Fibroblast of mammary gland (primary cell): ENCODE results near the gene NUP210L.
"Not testable (repeated sequence)": the region's sequence is repeated elsewhere in the genome, so short reads cannot be mapped to it uniquely, and the experiment has no call there.

Experiments
- DNase-seq: peaks from one replicate; pipeline ENCODE4 v3.0.0-alpha.2; 2010; ENCODE audit warnings: low read depth
- H3K4me3 ChIP-seq: 2 replicates; pipeline ENCODE4 v1.5.1; 2011; ENCODE audit warnings: low read depth, mild to moderate bottlenecking, low read length, moderate library complexity; ENCODE audit not compliant: control insufficient read depth
- CTCF ChIP-seq: conservative IDR thresholded peaks from 2 replicates; pipeline ENCODE4 v1.5.1; 2011; ENCODE audit warnings: low read depth, low read length, inconsistent platforms; ENCODE audit not compliant: control insufficient read depth, insufficient read depth

NUP210L gene

DNA sequence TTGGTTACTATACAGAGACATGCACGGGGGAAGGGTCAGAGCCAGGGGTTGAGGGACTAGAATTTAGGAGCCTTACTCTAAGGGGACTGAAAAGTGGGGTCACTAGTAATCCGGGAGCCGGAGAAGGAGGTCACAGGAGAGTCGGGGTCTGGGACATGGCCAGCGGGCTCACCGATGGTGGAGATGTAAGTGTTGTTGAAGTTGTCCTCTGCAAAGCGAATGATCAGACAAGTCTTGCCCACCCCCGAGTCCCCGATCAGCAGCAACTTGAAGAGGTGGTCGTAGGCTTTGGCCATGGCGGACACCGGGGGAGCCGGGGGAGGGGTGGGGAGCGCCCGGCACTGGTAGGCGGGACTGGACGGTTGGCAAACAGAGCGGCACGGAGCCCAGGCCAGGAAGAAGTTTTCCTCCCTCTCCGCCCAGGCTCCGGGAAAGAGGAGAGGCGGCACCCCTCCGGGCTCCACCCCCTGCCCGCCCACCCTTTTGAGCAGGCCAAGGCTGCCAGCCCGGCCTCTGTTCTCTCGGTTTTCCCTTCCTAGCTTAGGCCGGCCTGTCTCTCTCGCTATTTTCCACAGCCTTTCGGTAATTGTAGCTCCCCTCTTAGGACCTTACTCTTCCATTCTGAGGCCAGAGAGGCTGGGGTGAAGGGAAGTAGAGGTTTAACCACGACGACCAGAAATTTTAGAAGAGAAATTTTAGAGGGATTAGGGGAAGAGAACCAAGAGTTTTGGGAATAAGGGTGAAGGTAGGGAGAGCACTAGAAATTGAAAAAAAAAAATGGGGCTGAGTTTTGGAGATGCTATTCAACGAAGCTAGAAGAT is 168.7 kb downstream of the NUP210L start, which contains the start of gene RAB13:
TSS of gene RAB13 (minus strand) at position 399 of the 821 bp plus-strand sequence. CDS start at position 296, 103 bp downstream.
- H3K4me3 ChIP-seq = peak within 1 kb of the TSS; percentile 81
- no peak for TF ChIP-seq CTCF
- DNase-seq = peak; percentile 82

DNA sequence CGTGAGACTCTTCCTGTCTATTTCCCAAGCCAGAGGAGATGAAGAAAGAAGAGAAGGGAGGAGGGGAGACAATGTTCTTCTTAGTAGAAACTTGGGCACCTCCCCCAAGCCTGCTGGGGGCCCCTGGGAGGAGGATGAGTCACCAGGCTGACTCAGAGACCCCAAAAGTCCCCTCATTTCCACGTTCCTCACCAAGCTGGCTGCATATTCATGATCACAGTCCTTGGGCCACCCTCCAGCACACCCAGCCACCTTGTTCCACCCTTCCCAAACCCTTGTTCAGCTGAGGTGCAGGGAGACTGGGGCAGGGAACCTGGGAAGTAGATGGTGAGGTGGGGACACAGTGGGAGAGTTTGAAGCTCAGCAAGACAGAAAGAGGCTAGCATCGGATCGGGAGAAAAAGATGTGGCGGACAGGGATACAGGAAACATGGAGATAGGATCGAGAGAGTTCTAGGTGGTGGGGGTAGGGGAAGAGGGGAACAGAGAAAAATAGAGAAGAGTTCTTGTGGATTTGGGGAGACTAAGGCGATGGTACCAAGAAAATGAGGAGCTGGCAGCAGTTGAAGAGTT is 169.4 kb downstream of the NUP210L start:
- peak overlapping the region; percentile 81 for H3K4me3 ChIP-seq
- DNase-seq = peak; percentile 90
- no peak for TF ChIP-seq CTCF

DNA sequence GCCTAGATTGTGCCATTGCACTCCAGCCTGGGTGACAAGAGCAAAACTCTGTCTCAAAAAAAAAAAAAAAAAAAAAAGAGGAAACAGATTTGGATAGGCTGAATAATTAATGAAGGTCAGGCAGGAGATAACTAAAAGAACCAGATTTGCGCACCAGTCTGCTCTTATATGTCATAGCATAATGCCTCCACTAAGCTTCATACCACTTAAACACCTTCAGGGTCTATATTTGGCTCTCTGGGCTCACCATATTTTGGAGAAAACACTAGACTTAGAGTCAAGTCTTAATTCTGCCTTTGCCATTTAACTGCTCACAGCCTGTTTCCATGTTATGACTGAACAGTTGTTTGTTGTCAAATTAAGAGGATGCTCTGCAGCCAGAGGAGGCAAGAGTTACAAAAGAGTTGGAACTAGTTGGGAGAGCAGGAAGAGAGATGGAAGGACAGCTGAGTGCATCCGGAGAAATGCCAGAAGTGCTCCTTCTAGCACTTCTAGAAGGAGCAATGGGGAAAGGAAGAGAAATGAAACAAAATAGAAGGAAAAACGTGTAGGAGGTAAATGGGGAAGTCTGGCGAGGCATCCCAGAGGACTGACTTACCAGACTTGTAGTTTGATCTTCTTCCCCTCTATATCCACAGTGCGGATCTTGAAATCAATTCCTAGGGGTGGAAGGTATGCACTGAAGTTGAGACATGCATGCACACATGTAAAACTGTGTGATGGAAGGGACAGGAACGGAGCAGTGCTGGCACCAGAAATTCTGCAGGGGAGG is 170.6 kb downstream of the NUP210L start:
- peak overlapping the region; percentile 81 for H3K4me3 ChIP-seq
- DNase-seq = no peak
- no peak for TF ChIP-seq CTCF

GRCh38 chr1:153981735-153982134 is 173.1 kb downstream of the NUP210L start:
- not testable (repeated sequence) for H3K4me3 ChIP-seq, DNase-seq

GRCh38 chr1:153979091-153979490 is 175.8 kb downstream of the NUP210L start:
- H3K4me3 ChIP-seq, DNase-seq: not testable (repeated sequence)

GRCh38 chr1:153978274-153978909 is 176.5 kb downstream of the NUP210L start:
- peak; percentile 36 for DNase-seq
- TF ChIP-seq CTCF = no peak
- peak overlapping the region; percentile 95 for H3K4me3 ChIP-seq
